BJ (cell line): Measurements from ENCODE around the gene FAM227A. TPM values are rescaled to one million over a fixed set of nuclear protein-coding genes. Genes with fewer than 3 reads are reported as not detected.

Experiments used
- polyA plus RNA-seq: library from polyadenylated mRNA; depleted of rRNA; stranded (reverse); fragments of >200 nt; gene quantifications from 2 replicates; pipeline ENCODE4 v1.2.3, GENCODE V29; 2011; rRNA removed

The FAM227A gene
- polyA plus RNA-seq, 1 experiment: 1.0 TPM

Other genes starting within 250 kb of the FAM227A start
- gene KCNJ4, start 201.2 kb downstream of the FAM227A start, polyA plus RNA-seq: not detected in 2 replicates
- 150 and 222 TPM in 2 replicates for gene KDELR3, start 188.3 kb downstream of the FAM227A start, polyA plus RNA-seq
- gene DDX17, start 150.1 kb downstream of the FAM227A start, polyA plus RNA-seq: 318 and 360 TPM in 2 replicates
- 0.37 and 0.97 TPM in 2 replicates for gene DMC1, start 86.2 kb downstream of the FAM227A start, polyA plus RNA-seq
- 38.1 and 43.2 TPM in 2 replicates for gene CBY1, start 246 bp upstream of the FAM227A start, polyA plus RNA-seq
- 29.6 and 53.3 TPM in 2 replicates for gene TOMM22, start 25.6 kb upstream of the FAM227A start, polyA plus RNA-seq
- gene JOSD1, start 44.6 kb upstream of the FAM227A start, polyA plus RNA-seq: 40.9 and 43.6 TPM in 2 replicates
- 24.0 and 31.1 TPM in 2 replicates for gene GTPBP1, start 49.6 kb upstream of the FAM227A start, polyA plus RNA-seq
- gene SUN2, start 99.6 kb upstream of the FAM227A start, polyA plus RNA-seq: 52.4 and 98.4 TPM in 2 replicates
- 21.4 and 29.9 TPM in 2 replicates for gene DNAL4, start 137.8 kb upstream of the FAM227A start, polyA plus RNA-seq
- gene NPTXR, start 187.6 kb upstream of the FAM227A start, polyA plus RNA-seq: 1.4 and 2.5 TPM in 2 replicates
- gene CBX6, start 215.8 kb upstream of the FAM227A start, polyA plus RNA-seq: 15.4 and 21.9 TPM in 2 replicates